Measurements from ENCODE around the gene IER5. TPM values are rescaled to one million over a fixed set of nuclear protein-coding genes. Genes with fewer than 3 reads are reported as not detected.
"Not testable (repeated sequence)": the region's sequence is repeated elsewhere in the genome, so short reads cannot be mapped to it uniquely, and the experiment has no call there.

Gene IER5
- total RNA-seq, 1 experiment from 2014 or later, result 18.2 TPM

- no peak for TF ChIP-seq AFF4 (CRISPR knock-in tag; IDR thresholded peaks at IDR 0.05; ENCODE audit: borderline replicate concordance)
- TF ChIP-seq CTCF (IDR thresholded peaks at IDR 0.05), result no peak
- no peak for TF ChIP-seq RORB (CRISPR knock-in tag; IDR thresholded peaks at IDR 0.05)
- TF ChIP-seq NR1H2 (CRISPR knock-in tag; IDR thresholded peaks at IDR 0.05), result no peak
- no peak for TF ChIP-seq PRDM15 (CRISPR knock-in tag; IDR thresholded peaks at IDR 0.05)
These were observed 28.4 kb upstream of the IER5 start (continued) for GRCh38 chr1:181060066-181060465.

- H3K27me3 Mint-ChIP-seq (ENCODE audit: low read depth); DNase-seq (ENCODE audit: low spot score); CTCF ChIA-PET; ATAC-seq; H3K27ac Mint-ChIP-seq; H3K36me3 Mint-ChIP-seq; H3K4me3 Mint-ChIP-seq: not testable (repeated sequence)
- peaks cover 12% of the 10 kb centered on the region for H3K9me3 Mint-ChIP-seq
- POLR2A ChIA-PET, result interaction anchor here (2.0 kb wide), 1 partner anchor 28 kb away, joined by 11 read pairs; the partner anchor contains the start of gene IER5
- peaks cover 32% of the 10 kb centered on the region for H3K4me1 Mint-ChIP-seq
These were observed 27.6 kb upstream of the IER5 start for GRCh38 chr1:181060947-181061346.

- no peak for ATAC-seq
- DNase-seq (ENCODE audit: low spot score), result no peak
- H3K4me3 Mint-ChIP-seq, result no peak overlapping the region
- peaks cover 37% of the 10 kb centered on the region for H3K4me1 Mint-ChIP-seq
- CTCF ChIA-PET, result no interaction called here
- H3K9me3 Mint-ChIP-seq, result peaks cover 12% of the 10 kb centered on the region
- no peak overlapping the region for H3K27ac Mint-ChIP-seq
- no peaks in the 10 kb centered on the region for H3K27me3 Mint-ChIP-seq (ENCODE audit: low read depth)
- POLR2A ChIA-PET, result interaction anchor here (2.0 kb wide), 1 partner anchor 27 kb away, joined by 11 read pairs; the partner anchor contains the start of gene IER5
- H3K36me3 Mint-ChIP-seq, result 0 out of 2 replicates have a peak, but pooled peaks cover 4% of the 10 kb centered on the region
- TF ChIP-seq ERG (CRISPR knock-in tag; IDR thresholded peaks at IDR 0.05) (no peak), ZBTB21 (CRISPR knock-in tag; IDR thresholded peaks at IDR 0.05; ENCODE audit: borderline replicate concordance) (no peak), TP53 (CRISPR knock-in tag; IDR thresholded peaks at IDR 0.05) (no peak), E2F5 (CRISPR knock-in tag; IDR thresholded peaks at IDR 0.05) (no peak), GRHL2 (CRISPR knock-in tag; IDR thresholded peaks at IDR 0.05; ENCODE audit: insufficient replicate concordance, severe bottlenecking) (no peak), HMGXB4 (CRISPR knock-in tag; IDR thresholded peaks at IDR 0.05) (no peak), NR2C2 (CRISPR knock-in tag; IDR thresholded peaks at IDR 0.05) (no peak), E2F1 (CRISPR knock-in tag; IDR thresholded peaks at IDR 0.05) (no peak), ZNF281 (CRISPR knock-in tag; IDR thresholded peaks at IDR 0.05) (no peak), EMX1 (CRISPR knock-in tag; IDR thresholded peaks at IDR 0.05) (no peak)
These were observed 27.0 kb upstream of the IER5 start for GRCh38 chr1:181061487-181061886.
